Neural cell (in vitro differentiated cells): Measurements from ENCODE around the gene CLDN22. TPM values are rescaled to one million over a fixed set of nuclear protein-coding genes. Genes with fewer than 3 reads are reported as not detected.

Experiments used
- H2AFZ ChIP-seq: fragments of 200-600, 300-800 bp; sonication (generic), shearing (Covaris generic); 2 replicates; pipeline ENCODE4 v1.6.0; 2014; ENCODE audit warnings: low read depth, mild to moderate bottlenecking, antibody characterized with exemption, low read length, moderate library complexity
- H3F3A ChIP-seq: fragments of 200-600 bp; shearing (Covaris generic); 2 replicates; pipeline ENCODE4 v1.6.1; 2016; ENCODE audit warnings: mild to moderate bottlenecking, moderate library complexity, mixed read lengths, antibody characterized with exemption, low read length; ENCODE audit not compliant: insufficient read depth, poor library complexity, severe bottlenecking
- H3K27ac ChIP-seq: fragments of 200-600, 300-800 bp; sonication (generic), shearing (Covaris generic); 2 replicates; pipeline ENCODE4 v1.5.1; 2014; ENCODE audit warnings: mild to moderate bottlenecking, low read length, moderate library complexity
- H3K27me3 ChIP-seq: fragments of 300-800, 200-600 bp; sonication (generic), shearing (Covaris generic); 2 replicates; pipeline ENCODE4 v1.6.0; 2014; ENCODE audit warnings: mild to moderate bottlenecking, low read depth, low read length, moderate library complexity; ENCODE audit not compliant: insufficient read depth
- H3K36me3 ChIP-seq: fragments of 300-800, 200-600 bp; sonication (generic), shearing (Covaris generic); 2 replicates; pipeline ENCODE4 v1.5.1; 2014; ENCODE audit warnings: mild to moderate bottlenecking, antibody characterized with exemption, low read length, moderate library complexity; ENCODE audit not compliant: insufficient read depth
- H3K4me2 ChIP-seq: fragments of 300-800, 200-600 bp; sonication (generic), shearing (Covaris generic); 2 replicates; pipeline ENCODE4 v1.6.0; 2014; ENCODE audit warnings: mild to moderate bottlenecking, low read length
- H3K4me3 ChIP-seq: fragments of 300-800, 200-600 bp; sonication (generic), shearing (Covaris generic); 2 replicates; pipeline ENCODE4 v1.5.1; 2014; ENCODE audit warnings: mild to moderate bottlenecking, low read length, moderate library complexity
- H3K79me2 ChIP-seq: fragments of 200-600 bp; shearing (Covaris generic); replicated peaks from 2 replicates; pipeline ENCODE4 v1.6.0; 2014; ENCODE audit warnings: mild to moderate bottlenecking, low read length, moderate library complexity; ENCODE audit not compliant: insufficient read depth
- H3K9ac ChIP-seq: fragments of 300-800, 200-600 bp; sonication (generic), shearing (Covaris generic); 2 replicates; pipeline ENCODE4 v1.6.1; 2016; ENCODE audit warnings: mild to moderate bottlenecking, low read length, mixed read lengths
- H3K9me2 ChIP-seq: fragments of 200-600 bp; shearing (Covaris generic); 2 replicates; pipeline ENCODE4 v1.6.1; 2016; ENCODE audit warnings: mild to moderate bottlenecking, low read length, mixed read lengths; ENCODE audit not compliant: insufficient read depth
- H3K9me3 ChIP-seq: fragments of 200-600, 300-800 bp; sonication (generic), shearing (Covaris generic); 2 replicates; pipeline ENCODE4 v1.6.1; 2016; ENCODE audit warnings: mild to moderate bottlenecking, mixed run types, low read length, moderate library complexity, mixed read lengths
- H4K20me1 ChIP-seq: fragments of 200-600 bp; shearing (Covaris generic); 2 replicates; pipeline ENCODE4 v1.6.1; 2016; ENCODE audit warnings: mild to moderate bottlenecking, mixed run types; ENCODE audit not compliant: insufficient read depth
- CTCF ChIP-seq: fragments of 450-650 bp; IDR thresholded peaks from 2 replicates; pipeline ENCODE4 v1.5.1; 2014; ENCODE audit warnings: antibody characterized with exemption, mild to moderate bottlenecking, moderate library complexity; ENCODE audit not compliant: poor library complexity, severe bottlenecking
- EP300 ChIP-seq: fragments of 450-650 bp; conservative IDR thresholded peaks from 2 replicates; pipeline ENCODE4 v1.6.1; 2014; ENCODE audit warnings: antibody characterized with exemption, mild to moderate bottlenecking, moderate library complexity; ENCODE audit not compliant: poor library complexity, severe bottlenecking
- EZH2 ChIP-seq: fragments of 200-600, 300-800 bp; shearing (Covaris generic), sonication (generic); IDR thresholded peaks from 2 replicates; pipeline ENCODE4 v1.6.1; 2014; ENCODE audit warnings: antibody characterized with exemption, low read length, borderline replicate concordance, mild to moderate bottlenecking; ENCODE audit not compliant: insufficient read depth, poor library complexity, severe bottlenecking
- MXI1 ChIP-seq: fragments of 450-650 bp; conservative IDR thresholded peaks from 2 replicates; pipeline ENCODE4 v1.6.1; 2014; ENCODE audit warnings: antibody characterized with exemption, mild to moderate bottlenecking; ENCODE audit not compliant: poor library complexity, severe bottlenecking
- POLR2AphosphoS5 ChIP-seq: IDR thresholded peaks from 2 replicates; pipeline ENCODE4 v1.6.1; 2012
- RAD21 ChIP-seq: fragments of 450-650 bp; conservative IDR thresholded peaks from 2 replicates; pipeline ENCODE4 v1.6.1; 2014; ENCODE audit warnings: antibody characterized with exemption, mild to moderate bottlenecking, moderate library complexity
- REST ChIP-seq: IDR thresholded peaks from 2 replicates; pipeline ENCODE4 v1.6.1; 2012; ENCODE audit warnings: borderline replicate concordance
- SMC3 ChIP-seq: fragments of 450-650 bp; conservative IDR thresholded peaks from 2 replicates; pipeline ENCODE4 v1.6.1; 2014; ENCODE audit warnings: antibody characterized with exemption, mild to moderate bottlenecking, moderate library complexity; ENCODE audit not compliant: poor library complexity
- TAF1 ChIP-seq: IDR thresholded peaks from 2 replicates; pipeline ENCODE4 v1.6.1; 2012; ENCODE audit warnings: low read depth
- polyA plus RNA-seq: library from polyadenylated mRNA; depleted of rRNA; stranded (reverse); fragments of >200 nt; gene quantifications from 2 replicates; pipeline ENCODE4 v1.2.3, GENCODE V29; 2014

Gene CLDN22
- polyA plus RNA-seq, 1 donor from 2014 or later, result not detected

- H4K20me1 ChIP-seq, result no peaks in the 10 kb centered on the region
- H3K9me2 ChIP-seq, result no peaks in the 10 kb centered on the region
- H3K79me2 ChIP-seq, result no peaks in the 10 kb centered on the region
- no peak overlapping the region for H3K4me3 ChIP-seq
- no peak overlapping the region for H3K27ac ChIP-seq
- H3K9me3 ChIP-seq, result no peaks in the 10 kb centered on the region
- TF ChIP-seq RAD21 (no peak), TAF1 (no peak), POLR2AphosphoS5 (no peak), EZH2 (no peak), REST (no peak), SMC3 (no peak), MXI1 (no peak), EP300 (no peak), CTCF (no peak)
- H3K9ac ChIP-seq, result no peak overlapping the region
- no peaks in the 10 kb centered on the region for H3K27me3 ChIP-seq
- no peak overlapping the region for H3K4me2 ChIP-seq
- no peak overlapping the region for H2AFZ ChIP-seq
- no peaks in the 10 kb centered on the region for H3K36me3 ChIP-seq
- no peaks in the 10 kb centered on the region for H3F3A ChIP-seq
Observed at GRCh38 chr4:183329244-183329643, 9.2 kb upstream of the CLDN22 start.

- Histone ChIP-seq H4K20me1 (no peaks in the 10 kb centered on the region), H3K27me3 (no peaks in the 10 kb centered on the region), H3F3A (no peaks in the 10 kb centered on the region), H3K4me3 (no peak overlapping the region), H3K9me2 (no peaks in the 10 kb centered on the region), H3K9me3 (no peaks in the 10 kb centered on the region), H3K9ac (no peak overlapping the region), H3K79me2 (no peaks in the 10 kb centered on the region), H3K4me2 (no peak overlapping the region), H3K27ac (no peak overlapping the region), H3K36me3 (no peaks in the 10 kb centered on the region), H2AFZ (no peak overlapping the region)
- no peak for TF ChIP-seq CTCF
- TF ChIP-seq SMC3, result no peak
- no peak for TF ChIP-seq EZH2
- TF ChIP-seq TAF1, result no peak
- no peak for TF ChIP-seq MXI1
- no peak for TF ChIP-seq REST
- TF ChIP-seq POLR2AphosphoS5, result no peak
- no peak for TF ChIP-seq EP300
- no peak for TF ChIP-seq RAD21
Observed at GRCh38 chr4:183328832-183329231, 8.8 kb upstream of the CLDN22 start.
